C4-2B (cell line): ENCODE data around the gene CEP131.

Experiments used
- H3K27ac ChIP-seq: fragments of 450-650 bp; 2 replicates; pipeline ENCODE4 v1.5.1; 2017
- CTCF ChIP-seq: fragments of 450-650 bp; conservative IDR thresholded peaks from 2 replicates; pipeline ENCODE4 v1.5.1; 2017; ENCODE audit warnings: mild to moderate bottlenecking
- ZFX ChIP-seq: fragments of 450-650 bp; IDR thresholded peaks from 2 replicates; pipeline ENCODE4 v1.6.1; 2017

The CEP131 gene

GRCh38 chr17:81219476-81220180 lies 3.1 kb downstream of the CEP131 start:
- no peak for TF ChIP-seq CTCF
- no peak for TF ChIP-seq ZFX
- no peak overlapping the region for H3K27ac ChIP-seq

- H3K27ac ChIP-seq: no peak overlapping the region
- TF ChIP-seq CTCF (no peak), ZFX (no peak)
Observed at GRCh38 chr17:81218991-81219390, 3.8 kb downstream of the CEP131 start.

GRCh38 chr17:81218459-81218858 lies 4.3 kb downstream of the CEP131 start:
- H3K27ac ChIP-seq: no peak overlapping the region
- TF ChIP-seq ZFX: no peak
- no peak for TF ChIP-seq CTCF

GRCh38 chr17:81217491-81217890 lies 5.3 kb downstream of the CEP131 start:
- H3K27ac ChIP-seq: no peak overlapping the region
- TF ChIP-seq ZFX (no peak), CTCF (no peak)

GRCh38 chr17:81213978-81214377 lies 8.8 kb downstream of the CEP131 start:
- TF ChIP-seq CTCF (no peak), ZFX (no peak)
- H3K27ac ChIP-seq: no peak overlapping the region

GRCh38 chr17:81212365-81212764 lies 10.4 kb downstream of the CEP131 start:
- TF ChIP-seq ZFX: no peak
- no peak for TF ChIP-seq CTCF
- no peak overlapping the region for H3K27ac ChIP-seq

GRCh38 chr17:81210868-81211267 lies 11.9 kb downstream of the CEP131 start:
- no peak overlapping the region for H3K27ac ChIP-seq
- TF ChIP-seq CTCF (no peak), ZFX (no peak)
